ENCODE results near the gene FHOD3. TPM values are rescaled to one million over a fixed set of nuclear protein-coding genes. Genes with fewer than 3 reads are reported as not detected.
"Not testable (repeated sequence)": the region's sequence is repeated elsewhere in the genome, so short reads cannot be mapped to it uniquely, and the experiment has no call there.

Gene FHOD3
- total RNA-seq, 1 experiment from 2014 or later = 43.0 TPM

- DNase-seq (ENCODE audit: low read depth) = no peak
Measured at GRCh38 chr18:36348331-36348730, 50.8 kb downstream of the FHOD3 start.

- DNase-seq (ENCODE audit: low read depth) = no peak
Measured at GRCh38 chr18:36348971-36349417, 51.5 kb downstream of the FHOD3 start.

GRCh38 chr18:36349552-36349951, 52.0 kb downstream of the FHOD3 start:
- DNase-seq (ENCODE audit: low read depth) = peak; percentile 55

GRCh38 chr18:36350251-36350651, 52.7 kb downstream of the FHOD3 start:
- no peak for DNase-seq (ENCODE audit: low read depth)

- no peak for DNase-seq (ENCODE audit: low read depth)
Measured at GRCh38 chr18:36350839-36351469, 53.4 kb downstream of the FHOD3 start.

GRCh38 chr18:36352384-36352783, 54.9 kb downstream of the FHOD3 start:
- DNase-seq (ENCODE audit: low read depth) = peak; percentile 94

GRCh38 chr18:36354989-36355388, 57.5 kb downstream of the FHOD3 start:
- DNase-seq (ENCODE audit: low read depth) = peak; percentile 92

GRCh38 chr18:36355511-36355910, 58.0 kb downstream of the FHOD3 start:
- peak; percentile 82 for DNase-seq (ENCODE audit: low read depth)

GRCh38 chr18:36356741-36357140, 59.2 kb downstream of the FHOD3 start:
- not testable (repeated sequence) for DNase-seq (ENCODE audit: low read depth)

GRCh38 chr18:36358141-36358540, 60.6 kb downstream of the FHOD3 start:
- no peak for DNase-seq (ENCODE audit: low read depth)

GRCh38 chr18:36360256-36360909, 62.9 kb downstream of the FHOD3 start:
- DNase-seq (ENCODE audit: low read depth) = no peak

- DNase-seq (ENCODE audit: low read depth) = no peak
Measured at GRCh38 chr18:36364911-36365624, 67.6 kb downstream of the FHOD3 start.

- DNase-seq (ENCODE audit: low read depth) = no peak
Measured at GRCh38 chr18:36365836-36366775, 68.6 kb downstream of the FHOD3 start.

- DNase-seq (ENCODE audit: low read depth) = no peak
Measured at GRCh38 chr18:36366994-36367839, 69.7 kb downstream of the FHOD3 start.

GRCh38 chr18:36368889-36369288, 71.4 kb downstream of the FHOD3 start:
- DNase-seq (ENCODE audit: low read depth) = no peak

GRCh38 chr18:36372903-36373311, 75.4 kb downstream of the FHOD3 start:
- peak; percentile 87 for DNase-seq (ENCODE audit: low read depth)

- no peak for DNase-seq (ENCODE audit: low read depth)
Measured at GRCh38 chr18:36374262-36374661, 76.7 kb downstream of the FHOD3 start.

- DNase-seq (ENCODE audit: low read depth) = no peak
Measured at GRCh38 chr18:36375118-36375517, 77.6 kb downstream of the FHOD3 start.

- DNase-seq (ENCODE audit: low read depth) = peak; percentile 51
Measured at GRCh38 chr18:36376361-36376760, 78.8 kb downstream of the FHOD3 start.

GRCh38 chr18:36377626-36378025, 80.1 kb downstream of the FHOD3 start:
- no peak for DNase-seq (ENCODE audit: low read depth)

Data from HT1080 (cell line).